Measurements from ENCODE around the gene NFIA. TPM values are rescaled to one million over a fixed set of nuclear protein-coding genes. Genes with fewer than 3 reads are reported as not detected.

NFIA gene
- polyA plus RNA-seq, 3 donors: 1.4 to 5.3 (median 2.4) TPM

DNA sequence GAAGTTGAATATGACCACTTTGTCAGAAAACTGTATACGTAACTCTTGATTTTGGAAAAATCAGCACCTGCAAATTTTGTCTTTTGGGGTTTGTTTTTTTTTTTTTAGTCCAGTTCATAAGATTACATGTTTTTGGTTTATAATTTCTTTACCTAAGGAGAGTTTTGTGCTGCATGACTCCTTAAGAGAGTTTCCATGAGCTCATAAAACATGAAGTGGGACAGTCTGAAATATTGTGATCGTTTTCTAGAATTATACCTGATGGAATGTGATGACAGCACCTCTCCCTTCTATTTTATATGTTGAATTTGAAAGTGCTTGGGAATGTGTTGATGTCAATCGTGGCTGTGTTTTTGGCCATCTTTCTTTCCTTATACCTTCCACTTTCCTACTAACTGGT, 158.5 kb downstream of the NFIA start:
- no peaks in the 10 kb centered on the region for H3K27me3 Mint-ChIP-seq (ENCODE audit: low read depth in 3 of 3)
- H3K9me3 Mint-ChIP-seq: no peaks in the 10 kb centered on the region
- no peak for DNase-seq
- H3K9me3 ChIP-seq (replicated peaks in 1 of 2; ENCODE audit: control insufficient read depth in 1 of 2, insufficient read depth in 1 of 2, low read length in 2 of 2): no peaks in the 10 kb centered on the region
- no peak overlapping the region for H3K4me3 Mint-ChIP-seq
- no peaks in the 10 kb centered on the region for H3K36me3 Mint-ChIP-seq
- H2AFZ ChIP-seq (ENCODE audit: insufficient read depth, low read depth, low read length, poor library complexity, severe bottlenecking): no peak overlapping the region
- no peaks in the 10 kb centered on the region for H4K20me1 ChIP-seq (ENCODE audit: insufficient read depth, low read length)
- H3K9ac ChIP-seq (ENCODE audit: insufficient read depth, low read length, poor library complexity, severe bottlenecking): no peak overlapping the region
- H3K4me1 Mint-ChIP-seq: peaks cover 10% of the 10 kb centered on the region
- H3K4me2 ChIP-seq (replicated peaks; ENCODE audit: extremely low read depth, low read length, poor library complexity, severe bottlenecking): no peak overlapping the region
- no peaks in the 10 kb centered on the region for H3K27me3 ChIP-seq (ENCODE audit: control insufficient read depth in 2 of 2, insufficient read depth in 2 of 2, low read length in 2 of 2)
- WGBS (ENCODE audit: insufficient coverage): no CpG with 5 or more reads among the region's 3 CpGs
- no peaks in the 10 kb centered on the region for H3K36me3 ChIP-seq (replicated peaks in 1 of 2; ENCODE audit: control insufficient read depth in 1 of 2, insufficient read depth in 2 of 2, low read length in 2 of 2)
- H3K79me2 ChIP-seq (ENCODE audit: insufficient read depth, low read length): no peaks in the 10 kb centered on the region
- no peak overlapping the region for H3K27ac ChIP-seq (ENCODE audit: low read depth in 1 of 2, low read length in 2 of 2)
- TF ChIP-seq CTCF (IDR thresholded peaks at IDR 0.05): no peak
- no peak overlapping the region for H3K4me3 ChIP-seq (replicated peaks in 1 of 3; ENCODE audit: low read depth in 2 of 3, low read length in 3 of 3)
- H3K27ac Mint-ChIP-seq: no peak overlapping the region
- peaks cover 0 to 7% of the 10 kb centered on the region in 2 donors for H3K4me1 ChIP-seq (ENCODE audit: control insufficient read depth in 1 of 2, insufficient read depth in 2 of 2, low read length in 2 of 2)
- intact Hi-C loops (cut with micrococcal nuclease): no loop called here

DNA sequence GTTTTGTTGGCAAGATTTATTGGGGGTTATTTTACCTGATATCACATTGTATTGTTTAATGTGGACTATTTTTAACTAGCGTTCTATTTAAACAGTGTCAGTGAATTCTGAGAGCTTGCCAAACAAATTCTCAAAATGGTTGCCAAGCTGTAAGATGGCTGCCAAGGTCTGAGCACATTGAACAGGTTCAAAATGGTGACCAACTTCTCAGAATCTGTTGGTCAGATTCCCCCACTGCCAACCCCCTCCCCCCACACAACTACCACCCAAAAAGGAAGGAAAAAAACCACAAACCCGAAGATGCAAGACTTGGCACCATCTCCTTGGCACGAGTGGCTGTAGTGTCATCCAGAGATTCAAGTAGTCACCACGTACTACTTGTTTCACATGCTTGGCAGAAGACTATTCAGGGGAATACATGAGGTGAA, 159.1 kb downstream of the NFIA start:
- Histone ChIP-seq H3K27me3 (ENCODE audit: control insufficient read depth in 2 of 2, insufficient read depth in 2 of 2, low read length in 2 of 2) (no peaks in the 10 kb centered on the region), H3K9me3 (replicated peaks in 1 of 2; ENCODE audit: control insufficient read depth in 1 of 2, insufficient read depth in 1 of 2, low read length in 2 of 2) (no peaks in the 10 kb centered on the region), H4K20me1 (ENCODE audit: insufficient read depth, low read length) (no peaks in the 10 kb centered on the region), H3K9ac (ENCODE audit: insufficient read depth, low read length, poor library complexity, severe bottlenecking) (no peak overlapping the region), H3K79me2 (ENCODE audit: insufficient read depth, low read length) (no peaks in the 10 kb centered on the region), H3K36me3 (replicated peaks in 1 of 2; ENCODE audit: control insufficient read depth in 1 of 2, insufficient read depth in 2 of 2, low read length in 2 of 2) (no peaks in the 10 kb centered on the region), H3K4me1 (ENCODE audit: control insufficient read depth in 1 of 2, insufficient read depth in 2 of 2, low read length in 2 of 2) (peaks cover 0 to 12% of the 10 kb centered on the region in 2 donors), H3K27ac (ENCODE audit: low read depth in 1 of 2, low read length in 2 of 2) (no peak overlapping the region), H2AFZ (ENCODE audit: insufficient read depth, low read depth, low read length, poor library complexity, severe bottlenecking) (no peak overlapping the region), H3K4me3 (replicated peaks in 1 of 3; ENCODE audit: low read depth in 2 of 3, low read length in 3 of 3) (no peak overlapping the region), H3K4me2 (replicated peaks; ENCODE audit: extremely low read depth, low read length, poor library complexity, severe bottlenecking) (no peak overlapping the region)
- Mint-ChIP-seq H3K27ac (peak overlapping the region in 1 of 7 donors; percentile 60), H3K4me3 (no peak overlapping the region), H3K36me3 (no peaks in the 10 kb centered on the region), H3K9me3 (no peaks in the 10 kb centered on the region), H3K27me3 (ENCODE audit: low read depth in 3 of 3) (no peaks in the 10 kb centered on the region), H3K4me1 (peaks cover 15% of the 10 kb centered on the region)
- TF ChIP-seq CTCF (IDR thresholded peaks at IDR 0.05): no peak
- WGBS (ENCODE audit: insufficient coverage): 0% methylated on average over 1 of the region's 4 CpGs
- intact Hi-C loops (cut with micrococcal nuclease): no loop called here
- DNase-seq: no peak
